GM12872 (cell line): ENCODE results near the gene SKAP2.
A peak's percentile ranks its signal among the peaks of the same experiment; 100 is the strongest.

Experiments
- CTCF ChIP-seq: IDR thresholded peaks from 3 replicates; pipeline ENCODE4 v1.5.1; 2011; ENCODE audit warnings: low read depth, mild to moderate bottlenecking, low read length, moderate library complexity; ENCODE audit not compliant: insufficient read depth

The SKAP2 gene

GRCh38 chr7:26856176-26856985 is 8.0 kb downstream of the SKAP2 start:
- no peak for TF ChIP-seq CTCF

- TF ChIP-seq CTCF: no peak
Measured at GRCh38 chr7:26854876-26855855, 9.2 kb downstream of the SKAP2 start.

- peak; percentile 35; the same call in 1 of the 3 replicates for TF ChIP-seq CTCF
Measured at GRCh38 chr7:26853788-26854393, 10.5 kb downstream of the SKAP2 start.

- no peak for TF ChIP-seq CTCF
Measured at GRCh38 chr7:26850193-26850651, 14.2 kb downstream of the SKAP2 start.

GRCh38 chr7:26843705-26844104 is 20.7 kb downstream of the SKAP2 start:
- no peak for TF ChIP-seq CTCF

- TF ChIP-seq CTCF: no peak
Measured at GRCh38 chr7:26842897-26843296, 21.5 kb downstream of the SKAP2 start.
